Measurements from ENCODE around the gene MAPT. TPM values are rescaled to one million over a fixed set of nuclear protein-coding genes. Genes with fewer than 3 reads are reported as not detected.

MAPT gene
- total RNA-seq, 4 donors from 2014 or later: 1.7 to 2.3 (median 1.8) TPM

DNA sequence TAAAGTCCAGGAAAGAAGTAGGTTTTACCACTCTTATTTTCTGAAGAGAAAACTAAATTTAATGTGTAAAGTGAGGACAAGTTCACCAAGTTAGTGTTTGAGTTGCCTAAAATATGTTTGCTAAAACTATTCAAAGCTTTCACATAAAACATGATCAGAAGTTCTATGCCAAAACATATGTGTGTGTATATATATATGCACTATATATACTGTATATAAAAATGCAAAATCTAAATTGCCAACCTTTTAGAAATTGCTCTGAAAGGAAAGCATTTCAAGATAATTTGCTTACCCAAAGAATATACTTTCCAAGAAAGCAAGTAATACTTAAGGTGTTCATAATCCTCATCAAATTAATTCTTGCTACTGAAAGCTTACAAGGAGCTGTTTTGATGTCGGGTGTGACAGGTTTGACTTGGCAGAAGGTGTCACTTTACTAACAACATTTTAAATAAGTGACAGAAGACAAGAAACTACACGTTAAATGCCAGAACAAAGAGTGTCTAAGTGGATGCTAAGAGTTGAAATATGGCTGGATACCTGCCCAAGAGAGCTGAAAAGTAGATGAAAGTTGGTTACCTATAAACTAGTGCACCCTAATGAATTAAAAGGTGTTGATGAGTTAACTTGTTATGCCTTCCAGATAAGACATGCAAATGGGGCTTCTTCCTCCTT, 72.4 kb downstream of the MAPT start:
- intact Hi-C loops (cut with DNase I; ENCODE audit: low total_unique reads) (no loop called here), in situ Hi-C loops (cut with MboI; ENCODE audit: low pct_ligation_motif_present in 1 of 4, low pct_unique_long_range_greater_than_20kb in 1 of 4, low sequenced_read_pairs in 3 of 4) (no loop called here)
- 28 to 34% methylated on average over 2 of the region's 2 CpGs for WGBS, 2 donors (ENCODE audit: low coverage in 1 of 2)
- no peak overlapping the region for H3K4me3 ChIP-seq
- peaks cover 14% of the 10 kb centered on the region for H3K27me3 ChIP-seq
- H3K9me3 ChIP-seq: no peaks in the 10 kb centered on the region
- no peaks in the 10 kb centered on the region for H3K36me3 ChIP-seq
- no peak for DNase-seq
- H3K4me1 ChIP-seq: no peaks in the 10 kb centered on the region
- no peak for TF ChIP-seq CTCF (IDR thresholded peaks at IDR 0.05)
- H3K27ac ChIP-seq: no peak overlapping the region

DNA sequence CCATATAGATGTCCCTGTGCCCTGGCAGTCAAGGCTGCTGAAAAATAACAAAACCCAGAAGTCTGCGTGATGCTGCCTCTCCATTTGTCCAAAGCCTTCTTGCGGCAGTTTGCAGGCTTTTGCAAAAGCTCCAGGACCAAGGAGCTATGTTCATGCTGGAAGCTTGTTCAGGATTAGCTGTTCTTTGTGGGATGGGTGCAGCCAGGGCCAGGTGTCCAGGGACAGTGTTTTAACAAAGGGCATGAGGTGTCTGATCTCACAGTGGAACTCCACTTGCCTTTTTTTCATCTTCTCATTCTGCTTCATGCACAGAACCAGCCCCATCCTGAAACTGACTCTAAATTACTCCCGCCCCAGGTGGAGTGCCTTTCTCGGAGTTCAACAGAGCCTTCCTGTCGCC, 73.0 kb downstream of the MAPT start:
- no peaks in the 10 kb centered on the region for H3K4me1 ChIP-seq
- no peak overlapping the region for H3K4me3 ChIP-seq
- H3K27me3 ChIP-seq: peaks cover 14% of the 10 kb centered on the region
- in situ Hi-C loops (cut with MboI; ENCODE audit: low pct_ligation_motif_present in 1 of 4, low pct_unique_long_range_greater_than_20kb in 1 of 4, low sequenced_read_pairs in 3 of 4) (no loop called here), intact Hi-C loops (cut with DNase I; ENCODE audit: low total_unique reads) (no loop called here)
- 84 to 100% methylated on average over 1 to 5 of the region's 5 CpGs for WGBS, 2 donors (ENCODE audit: low coverage in 1 of 2)
- H3K27ac ChIP-seq: no peak overlapping the region
- no peaks in the 10 kb centered on the region for H3K9me3 ChIP-seq
- TF ChIP-seq POLR2AphosphoS5 (IDR thresholded peaks at IDR 0.05) (no peak), CTCF (IDR thresholded peaks at IDR 0.05) (no peak), EP300 (IDR thresholded peaks at IDR 0.05; ENCODE audit: low read depth) (no peak), POLR2A (IDR thresholded peaks at IDR 0.05) (no peak)
- no peak for DNase-seq
- H3K36me3 ChIP-seq: no peaks in the 10 kb centered on the region

- no peak for TF ChIP-seq EP300 (IDR thresholded peaks at IDR 0.05; ENCODE audit: low read depth)
- TF ChIP-seq POLR2AphosphoS5 (IDR thresholded peaks at IDR 0.05): no peak
- TF ChIP-seq CTCF (IDR thresholded peaks at IDR 0.05): no peak
- no peak for TF ChIP-seq POLR2A (IDR thresholded peaks at IDR 0.05)
- in situ Hi-C loops (cut with MboI; ENCODE audit: low pct_ligation_motif_present in 1 of 4, low pct_unique_long_range_greater_than_20kb in 1 of 4, low sequenced_read_pairs in 3 of 4): no loop called here
- H3K36me3 ChIP-seq: no peaks in the 10 kb centered on the region
- peaks cover 0 to 2% (median 0%) of the 10 kb centered on the region in 4 donors for H3K4me1 ChIP-seq
- H3K4me3 ChIP-seq: no peak overlapping the region
- no peak overlapping the region for H3K27ac ChIP-seq
- intact Hi-C loops (cut with DNase I; ENCODE audit: low total_unique reads): no loop called here
- no peaks in the 10 kb centered on the region for H3K9me3 ChIP-seq
- 78 to 80% methylated on average over 1 to 2 of the region's 2 CpGs for WGBS, 2 donors (ENCODE audit: low coverage in 1 of 2)
- H3K27me3 ChIP-seq: peaks cover 14% of the 10 kb centered on the region
- no peak for DNase-seq
These were observed 74.4 kb downstream of the MAPT start for GRCh38 chr17:45968732-45969131.

GRCh38 chr17:45969726-45970125, 75.4 kb downstream of the MAPT start:
- H3K27ac ChIP-seq: no peak overlapping the region
- H3K36me3 ChIP-seq: no peaks in the 10 kb centered on the region
- H3K4me3 ChIP-seq: no peak overlapping the region
- intact Hi-C loops (cut with DNase I; ENCODE audit: low total_unique reads) (no loop called here), in situ Hi-C loops (cut with MboI; ENCODE audit: low pct_ligation_motif_present in 1 of 4, low pct_unique_long_range_greater_than_20kb in 1 of 4, low sequenced_read_pairs in 3 of 4) (no loop called here)
- no peaks in the 10 kb centered on the region for H3K9me3 ChIP-seq
- WGBS, 2 donors (ENCODE audit: low coverage in 1 of 2): 86 to 89% methylated on average over 2 of the region's 2 CpGs
- peaks cover 0 to 8% (median 0%) of the 10 kb centered on the region in 4 donors for H3K4me1 ChIP-seq
- TF ChIP-seq POLR2AphosphoS5 (IDR thresholded peaks at IDR 0.05) (no peak), EP300 (IDR thresholded peaks at IDR 0.05; ENCODE audit: low read depth) (no peak)
- no peak for DNase-seq
- peaks cover 14% of the 10 kb centered on the region for H3K27me3 ChIP-seq

DNA sequence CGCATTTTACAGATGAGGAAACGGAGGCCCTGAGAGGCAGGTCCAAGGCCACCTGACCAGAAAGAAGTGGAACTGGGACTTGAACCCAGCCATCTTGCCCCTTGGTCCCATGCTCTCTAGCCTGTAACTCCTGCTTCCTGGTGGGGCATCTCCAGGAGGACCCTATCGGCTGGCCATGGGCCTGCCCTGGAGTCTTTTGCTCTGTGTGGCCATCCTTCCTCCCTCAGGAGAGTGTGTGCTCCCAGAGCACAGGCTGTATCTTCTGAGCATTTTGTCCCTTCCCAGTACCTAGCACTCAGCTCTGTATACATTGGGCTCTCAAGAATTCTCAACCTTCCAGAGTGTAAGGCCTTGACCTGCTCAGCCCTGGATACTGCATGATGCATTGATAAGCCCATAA, 76.3 kb downstream of the MAPT start:
- in situ Hi-C loops (cut with MboI; ENCODE audit: low pct_ligation_motif_present in 1 of 4, low pct_unique_long_range_greater_than_20kb in 1 of 4, low sequenced_read_pairs in 3 of 4): no loop called here
- H3K36me3 ChIP-seq: no peaks in the 10 kb centered on the region
- intact Hi-C loops (cut with DNase I; ENCODE audit: low total_unique reads): no loop called here
- 94% methylated on average over 3 of the region's 3 CpGs; no CpG with 5 or more reads in 1 of the 2 donors for WGBS, 2 donors (ENCODE audit: low coverage in 1 of 2)
- peaks cover 14% of the 10 kb centered on the region for H3K27me3 ChIP-seq
- no peaks in the 10 kb centered on the region for H3K9me3 ChIP-seq
- H3K4me1 ChIP-seq: peaks cover 0 to 8% (median 0%) of the 10 kb centered on the region in 4 donors
- no peak for DNase-seq
- H3K4me3 ChIP-seq: no peak overlapping the region
- no peak overlapping the region for H3K27ac ChIP-seq
- TF ChIP-seq EP300 (IDR thresholded peaks at IDR 0.05; ENCODE audit: low read depth): no peak
- TF ChIP-seq POLR2A (IDR thresholded peaks at IDR 0.05): no peak
- TF ChIP-seq POLR2AphosphoS5 (IDR thresholded peaks at IDR 0.05): no peak
- TF ChIP-seq CTCF (IDR thresholded peaks at IDR 0.05): no peak
